Small intestine (tissue), 7 donors: Measurements from ENCODE around the gene CCDC146. TPM values are rescaled to one million over a fixed set of nuclear protein-coding genes. Genes with fewer than 3 reads are reported as not detected.
"Not testable (repeated sequence)": the region's sequence is repeated elsewhere in the genome, so short reads cannot be mapped to it uniquely, and the experiment has no call there.

Experiments
- DNase-seq, 2 donors: peaks; one replicate each; pipeline versions ENCODE4 v3.0.0 to v3.0.0-alpha.2; 2013
- FAIRE-seq: peaks from 2 replicates; lab custom pipeline; 2012; peaks lifted over from hg19 to GRCh38; lab: Jason Lieb, UNC
- H3K27ac ChIP-seq, 3 donors: one replicate each; pipeline ENCODE4 v1.5.1; 2013; ENCODE audit warnings: low read length in 2 of 3, mild to moderate bottlenecking in 2 of 3, control low read depth in 1 of 3, inconsistent platforms in 1 of 3, low read depth in 1 of 3, moderate library complexity in 1 of 3
- H3K27me3 ChIP-seq, 3 donors: one replicate each; pipeline ENCODE4 v1.6.1; 2013; ENCODE audit warnings: low read length in 3 of 3, inconsistent platforms in 1 of 3; ENCODE audit not compliant: control insufficient read depth in 3 of 3, insufficient read depth in 3 of 3
- H3K36me3 ChIP-seq, 3 donors: one replicate each; pipeline ENCODE4 v1.6.1; 2013; ENCODE audit warnings: low read length in 3 of 3, inconsistent platforms in 1 of 3, low read depth in 1 of 3, mild to moderate bottlenecking in 1 of 3, moderate library complexity in 1 of 3; ENCODE audit not compliant: control insufficient read depth in 3 of 3, insufficient read depth in 2 of 3
- H3K4me1 ChIP-seq, 3 donors: one replicate each; pipeline ENCODE4 v1.6.1; 2013; ENCODE audit warnings: low read length in 2 of 3, inconsistent platforms in 1 of 3, low read depth in 1 of 3, mild to moderate bottlenecking in 1 of 3, moderate library complexity in 1 of 3; ENCODE audit not compliant: control insufficient read depth in 3 of 3, insufficient read depth in 2 of 3
- H3K4me3 ChIP-seq, 3 donors: one replicate each; pipeline ENCODE4 v1.5.1; 2013; ENCODE audit warnings: low read length in 3 of 3, control low read depth in 1 of 3, inconsistent platforms in 1 of 3, low read depth in 1 of 3, mild to moderate bottlenecking in 1 of 3, moderate library complexity in 1 of 3
- H3K9me3 ChIP-seq, 2 donors: one replicate each; pipeline ENCODE4 v1.6.1; 2013; ENCODE audit warnings: low read depth in 1 of 2, low read length in 1 of 2; ENCODE audit not compliant: control insufficient read depth in 2 of 2, insufficient read depth in 1 of 2
- WGBS, 3 donors: extraction: QIAGEN DNeasy Blood & Tissue Kit; methylation state at CpG; one replicate each; pipeline ENCODE4 v1.1.7; 2013; 5-methylcytosine and 5-hydroxymethylcytosine counted together
- polyA plus RNA-seq, 4 donors: library from polyadenylated mRNA; stranded (reverse) in 3 of 4; unstranded in 1 of 4; fragments of 200-250 nt in 3 of 4; fragments of 120-200 nt in 1 of 4; gene quantifications; one replicate each; pipeline versions ENCODE4 v1.2.1 to v1.2.3, GENCODE V29; 2013
- donor health status: healthy with polysubstance abuse.
- donor health status: control.
- donor health status: control.
- donor health status: Bipolar disorder and iron deficiency.
- donor health status: healthy.

The CCDC146 gene
- polyA plus RNA-seq, 4 donors, result 2.4 to 7.5 (median 6.5) TPM

GRCh38 chr7:77270094-77270480, 147.7 kb downstream of the CCDC146 start:
- FAIRE-seq (no peak), DNase-seq (no peak)
- no peak overlapping the region for H3K27ac ChIP-seq
- no peaks in the 10 kb centered on the region for H3K36me3 ChIP-seq
- no peaks in the 10 kb centered on the region for H3K9me3 ChIP-seq
- H3K4me1 ChIP-seq, result no peaks in the 10 kb centered on the region
- WGBS, 3 donors, result 94 to 100% (median 98%) methylated on average over 1 of the region's 1 CpG
- H3K27me3 ChIP-seq, result no peaks in the 10 kb centered on the region
- no peak overlapping the region for H3K4me3 ChIP-seq

GRCh38 chr7:77271766-77272165, 149.4 kb downstream of the CCDC146 start:
- no peaks in the 10 kb centered on the region for H3K36me3 ChIP-seq
- no peak overlapping the region for H3K4me3 ChIP-seq
- DNase-seq, result no peak
- no peak for FAIRE-seq
- no peaks in the 10 kb centered on the region for H3K9me3 ChIP-seq
- WGBS, 3 donors, result 92 to 98% (median 94%) methylated on average over 5 of the region's 5 CpGs
- no peak overlapping the region for H3K27ac ChIP-seq
- H3K27me3 ChIP-seq, result no peaks in the 10 kb centered on the region
- H3K4me1 ChIP-seq, result no peaks in the 10 kb centered on the region

- not testable (repeated sequence) for H3K27me3 ChIP-seq, H3K36me3 ChIP-seq, H3K27ac ChIP-seq, H3K4me3 ChIP-seq, H3K9me3 ChIP-seq, DNase-seq, FAIRE-seq, H3K4me1 ChIP-seq
- WGBS, 3 donors, result 76 to 88% (median 87%) methylated on average over 2 of the region's 2 CpGs
Measured at GRCh38 chr7:77275663-77276062, 153.2 kb downstream of the CCDC146 start.

- WGBS, 3 donors, result 60 to 73% (median 73%) methylated on average over 4 of the region's 4 CpGs
- Histone ChIP-seq H3K27me3 (no peaks in the 10 kb centered on the region), H3K4me3 (no peak overlapping the region), H3K36me3 (no peaks in the 10 kb centered on the region), H3K9me3 (no peaks in the 10 kb centered on the region), H3K27ac (no peak overlapping the region), H3K4me1 (no peaks in the 10 kb centered on the region)
- DNase-seq (no peak), FAIRE-seq (no peak)
Measured at GRCh38 chr7:77276120-77276519, 153.7 kb downstream of the CCDC146 start.

- H3K36me3 ChIP-seq, result no peaks in the 10 kb centered on the region
- no peak for FAIRE-seq
- H3K4me1 ChIP-seq, result no peaks in the 10 kb centered on the region
- 74 to 87% (median 85%) methylated on average over 3 of the region's 3 CpGs for WGBS, 3 donors
- no peaks in the 10 kb centered on the region for H3K9me3 ChIP-seq
- H3K4me3 ChIP-seq, result no peak overlapping the region
- H3K27me3 ChIP-seq, result no peaks in the 10 kb centered on the region
- no peak overlapping the region for H3K27ac ChIP-seq
- no peak for DNase-seq
Measured at GRCh38 chr7:77281780-77282478, 159.5 kb downstream of the CCDC146 start.

GRCh38 chr7:77282897-77283296, 160.5 kb downstream of the CCDC146 start:
- H3K36me3 ChIP-seq, result peaks cover 0 to 3% (median 0%) of the 10 kb centered on the region in 3 donors
- no peaks in the 10 kb centered on the region for H3K27me3 ChIP-seq
- FAIRE-seq, result no peak
- H3K4me3 ChIP-seq, result no peak overlapping the region
- WGBS, 3 donors, result 53 to 79% (median 70%) methylated on average over 1 of the region's 1 CpG
- DNase-seq, result no peak
- no peaks in the 10 kb centered on the region for H3K4me1 ChIP-seq
- H3K9me3 ChIP-seq, result no peaks in the 10 kb centered on the region
- H3K27ac ChIP-seq, result no peak overlapping the region

- H3K4me3 ChIP-seq, result no peak overlapping the region
- DNase-seq (no peak), FAIRE-seq (no peak)
- no peak overlapping the region for H3K27ac ChIP-seq
- no peaks in the 10 kb centered on the region for H3K27me3 ChIP-seq
- 82 to 92% (median 87%) methylated on average over 4 of the region's 4 CpGs for WGBS, 3 donors
- peaks cover 0 to 8% (median 0%) of the 10 kb centered on the region in 3 donors for H3K36me3 ChIP-seq
- no peaks in the 10 kb centered on the region for H3K9me3 ChIP-seq
- H3K4me1 ChIP-seq, result no peaks in the 10 kb centered on the region
Measured at GRCh38 chr7:77284005-77284404, 161.6 kb downstream of the CCDC146 start.

- Histone ChIP-seq H3K36me3 (peaks cover 0 to 8% (median 2%) of the 10 kb centered on the region in 3 donors), H3K4me1 (no peaks in the 10 kb centered on the region), H3K27ac (no peak overlapping the region), H3K9me3 (no peaks in the 10 kb centered on the region), H3K27me3 (no peaks in the 10 kb centered on the region), H3K4me3 (no peak overlapping the region)
- 69 to 80% (median 79%) methylated on average over 2 of the region's 2 CpGs for WGBS, 3 donors
- no peak for FAIRE-seq
- no peak for DNase-seq
Measured at GRCh38 chr7:77284616-77285015, 162.2 kb downstream of the CCDC146 start.
